Measurements from ENCODE around the gene TATDN3.

Gene TATDN3

GRCh38 chr1:212749821-212750535 lies 41.7 kb upstream of the TATDN3 start (continued):
- no peak for TF ChIP-seq ZNF677 (tag by site-specific recombination; IDR thresholded peaks at IDR 0.05)
- TF ChIP-seq HOXC10 (CRISPR knock-in tag; IDR thresholded peaks at IDR 0.05), result no peak
- TF ChIP-seq ZNF549 (tag by site-specific recombination; IDR thresholded peaks at IDR 0.05), result no peak
- TF ChIP-seq ZBTB48 (tag by site-specific recombination; IDR thresholded peaks at IDR 0.05), result peak; percentile 67; the same call in 1 of the 2 replicates
- no peak for TF ChIP-seq KLF9 (tag by site-specific recombination; IDR thresholded peaks at IDR 0.05; ENCODE audit: low read depth)
- TF ChIP-seq, protein P1, sequence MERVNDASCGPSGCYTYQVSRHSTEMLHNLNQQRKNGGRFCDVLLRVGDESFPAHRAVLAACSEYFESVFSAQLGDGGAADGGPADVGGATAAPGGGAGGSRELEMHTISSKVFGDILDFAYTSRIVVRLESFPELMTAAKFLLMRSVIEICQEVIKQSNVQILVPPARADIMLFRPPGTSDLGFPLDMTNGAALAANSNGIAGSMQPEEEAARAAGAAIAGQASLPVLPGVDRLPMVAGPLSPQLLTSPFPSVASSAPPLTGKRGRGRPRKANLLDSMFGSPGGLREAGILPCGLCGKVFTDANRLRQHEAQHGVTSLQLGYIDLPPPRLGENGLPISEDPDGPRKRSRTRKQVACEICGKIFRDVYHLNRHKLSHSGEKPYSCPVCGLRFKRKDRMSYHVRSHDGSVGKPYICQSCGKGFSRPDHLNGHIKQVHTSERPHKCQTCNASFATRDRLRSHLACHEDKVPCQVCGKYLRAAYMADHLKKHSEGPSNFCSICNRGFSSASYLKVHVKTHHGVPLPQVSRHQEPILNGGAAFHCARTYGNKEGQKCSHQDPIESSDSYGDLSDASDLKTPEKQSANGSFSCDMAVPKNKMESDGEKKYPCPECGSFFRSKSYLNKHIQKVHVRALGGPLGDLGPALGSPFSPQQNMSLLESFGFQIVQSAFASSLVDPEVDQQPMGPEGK (tag by site-specific recombination; IDR thresholded peaks at IDR 0.05), result no peak
- TF ChIP-seq KLF10 (tag by site-specific recombination; IDR thresholded peaks at IDR 0.05), result no peak

DNA sequence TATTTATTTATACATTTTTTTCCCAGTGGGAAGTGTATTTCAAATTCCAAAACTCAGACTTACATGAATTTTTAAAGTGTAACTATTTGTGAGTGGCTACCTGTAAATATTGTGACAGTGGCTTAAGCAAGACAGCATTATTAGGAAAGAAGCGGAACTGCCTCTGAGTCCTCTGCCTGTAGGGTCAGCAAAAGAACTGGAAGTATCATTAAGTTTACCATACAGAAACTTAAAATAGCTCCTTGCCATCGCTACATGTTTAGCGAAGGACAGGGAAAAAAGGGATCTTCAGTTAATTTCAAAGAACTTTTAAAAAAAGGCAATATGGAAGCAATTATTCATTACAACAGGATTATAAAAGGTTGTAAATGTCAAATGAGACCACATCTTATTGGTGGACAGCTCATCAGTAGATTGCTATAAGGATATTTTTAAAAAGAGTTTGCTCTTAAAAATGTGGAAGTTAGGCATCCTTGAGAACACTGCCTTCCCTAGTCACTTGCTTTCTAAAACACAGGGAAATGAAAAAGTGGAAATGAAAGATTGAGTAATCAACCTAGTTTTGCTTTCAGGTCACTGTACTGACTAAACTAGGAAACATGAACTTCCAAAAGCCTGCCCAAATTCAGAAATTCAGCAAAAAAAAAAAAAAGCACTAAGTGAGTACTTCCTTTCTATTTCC lies 39.3 kb upstream of the TATDN3 start:
- ChIA-PET POLR2A (interaction anchor here (0.7 kb wide), 1 partner anchor 271 kb away, joined by 4 read pairs; no protein-coding TSS in a partner anchor), CTCF (interaction anchor here (0.6 to 5.7 kb wide), 7 partner anchors 7 to 275 kb away, joined by 3 to 73 read pairs (median 5); no protein-coding TSS in a partner anchor)
- Histone ChIP-seq H3K4me1 (ENCODE audit: control insufficient read depth, insufficient read depth, low read length) (no peaks in the 10 kb centered on the region), H3K36me3 (ENCODE audit: control insufficient read depth in 2 of 2, insufficient read depth in 1 of 2, low read length in 2 of 2) (peaks cover under 1 to 7% of the 10 kb centered on the region in 2 experiments), H3K4me3 (ENCODE audit: low read depth, low read length) (no peak overlapping the region), H3K9me3 (ENCODE audit: control insufficient read depth, insufficient read depth, low read depth, low read length) (no peaks in the 10 kb centered on the region), H3K27ac (ENCODE audit: extremely low read depth, low read depth, low read length) (no peak overlapping the region)
- TF ChIP-seq ZEB2 (tag by site-specific recombination; IDR thresholded peaks at IDR 0.05) (no peak), ZBTB21 (tag by site-specific recombination; IDR thresholded peaks at IDR 0.05) (no peak), ZNF530 (tag by site-specific recombination; IDR thresholded peaks at IDR 0.05; ENCODE audit: low read depth) (no peak), ZNF670 (tag by site-specific recombination; IDR thresholded peaks at IDR 0.05; ENCODE audit: low read depth) (no peak), HOXD13 (CRISPR knock-in tag; IDR thresholded peaks at IDR 0.05; ENCODE audit: borderline replicate concordance) (no peak), KLF9 (tag by site-specific recombination; IDR thresholded peaks at IDR 0.05; ENCODE audit: low read depth) (no peak), ZNF596 (tag by site-specific recombination; IDR thresholded peaks at IDR 0.05) (no peak), ZNF544 (tag by site-specific recombination; IDR thresholded peaks at IDR 0.05) (no peak), ZSCAN4 (tag by site-specific recombination; IDR thresholded peaks at IDR 0.05) (no peak), ZSCAN23 (tag by site-specific recombination; IDR thresholded peaks at IDR 0.05) (no peak), ZBTB49 (tag by site-specific recombination; IDR thresholded peaks at IDR 0.05; ENCODE audit: low read depth) (no peak), ZNF558 (tag by site-specific recombination; IDR thresholded peaks at IDR 0.05) (no peak), ZNF280D (tag by site-specific recombination; IDR thresholded peaks at IDR 0.05) (no peak), ZSCAN16 (tag by site-specific recombination; IDR thresholded peaks at IDR 0.05) (no peak), ZIC2 (tag by site-specific recombination; IDR thresholded peaks at IDR 0.05) (no peak)

All from HEK293 (cell line).